SK-N-SH (cell line): Measurements from ENCODE around the gene CARMIL3.

Source experiments
- GATA2 ChIP-seq: sonication (generic); formaldehyde crosslinking; IDR thresholded peaks from 2 replicates; pipeline ENCODE4 v1.5.0; 2020; ENCODE audit warnings: mild to moderate bottlenecking, missing genetic modification reagents
- MEF2A ChIP-seq: IDR thresholded peaks from 2 replicates; pipeline ENCODE4 v1.4.0; 2012; ENCODE audit warnings: low read depth, borderline replicate concordance
- POLR2AphosphoS5 ChIP-seq: IDR thresholded peaks from 2 replicates; pipeline ENCODE4 v1.6.1; 2012; ENCODE audit warnings: low read depth, low read length
- RAD21 ChIP-seq: IDR thresholded peaks from 2 replicates; pipeline ENCODE4 v1.6.1; 2012; ENCODE audit warnings: mild to moderate bottlenecking, low read length
- RFX5 ChIP-seq: IDR thresholded peaks from 2 replicates; pipeline ENCODE4 v1.6.1; 2012; ENCODE audit warnings: mild to moderate bottlenecking, improper control_type of control experiment, low read length
- YY1 ChIP-seq: IDR thresholded peaks from 2 replicates; pipeline ENCODE4 v1.4.0; 2012; ENCODE audit warnings: low read depth, mild to moderate bottlenecking

DNA sequence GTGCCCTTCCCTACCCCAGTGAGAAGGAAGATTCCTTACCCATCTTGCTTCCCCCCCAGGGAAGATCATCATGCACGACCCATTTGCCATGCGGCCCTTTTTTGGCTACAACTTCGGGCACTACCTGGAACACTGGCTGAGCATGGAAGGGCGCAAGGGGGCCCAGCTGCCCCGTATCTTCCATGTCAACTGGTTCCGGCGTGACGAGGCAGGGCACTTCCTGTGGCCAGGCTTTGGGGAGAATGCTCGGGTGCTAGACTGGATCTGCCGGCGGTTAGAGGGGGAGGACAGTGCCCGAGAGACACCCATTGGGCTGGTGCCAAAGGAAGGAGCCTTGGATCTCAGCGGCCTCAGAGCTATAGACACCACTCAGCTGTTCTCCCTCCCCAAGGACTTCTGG, 51.6 kb downstream of the CARMIL3 start:
- TF ChIP-seq MEF2A, result no peak
- TF ChIP-seq POLR2AphosphoS5, result no peak
- TF ChIP-seq GATA2 (CRISPR knock-in tag), result no peak
- TF ChIP-seq RFX5, result no peak
- no peak for TF ChIP-seq RAD21
- no peak for TF ChIP-seq YY1
